ENCODE data around the gene FXYD1.
"Not testable (repeated sequence)": the region's sequence is repeated elsewhere in the genome, so short reads cannot be mapped to it uniquely, and the experiment has no call there.

FXYD1 gene

GRCh38 chr19:35125749-35126623 is 12.6 kb upstream of the FXYD1 start:
- FAIRE-seq (no peak), DNase-seq (ENCODE audit: insufficient read length, low spot score) (no peak)
- TF ChIP-seq, protein P1, sequence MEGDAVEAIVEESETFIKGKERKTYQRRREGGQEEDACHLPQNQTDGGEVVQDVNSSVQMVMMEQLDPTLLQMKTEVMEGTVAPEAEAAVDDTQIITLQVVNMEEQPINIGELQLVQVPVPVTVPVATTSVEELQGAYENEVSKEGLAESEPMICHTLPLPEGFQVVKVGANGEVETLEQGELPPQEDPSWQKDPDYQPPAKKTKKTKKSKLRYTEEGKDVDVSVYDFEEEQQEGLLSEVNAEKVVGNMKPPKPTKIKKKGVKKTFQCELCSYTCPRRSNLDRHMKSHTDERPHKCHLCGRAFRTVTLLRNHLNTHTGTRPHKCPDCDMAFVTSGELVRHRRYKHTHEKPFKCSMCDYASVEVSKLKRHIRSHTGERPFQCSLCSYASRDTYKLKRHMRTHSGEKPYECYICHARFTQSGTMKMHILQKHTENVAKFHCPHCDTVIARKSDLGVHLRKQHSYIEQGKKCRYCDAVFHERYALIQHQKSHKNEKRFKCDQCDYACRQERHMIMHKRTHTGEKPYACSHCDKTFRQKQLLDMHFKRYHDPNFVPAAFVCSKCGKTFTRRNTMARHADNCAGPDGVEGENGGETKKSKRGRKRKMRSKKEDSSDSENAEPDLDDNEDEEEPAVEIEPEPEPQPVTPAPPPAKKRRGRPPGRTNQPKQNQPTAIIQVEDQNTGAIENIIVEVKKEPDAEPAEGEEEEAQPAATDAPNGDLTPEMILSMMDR (IDR thresholded peaks at IDR 0.05; ENCODE audit: insufficient read depth, missing control alignments): no peak

DNA sequence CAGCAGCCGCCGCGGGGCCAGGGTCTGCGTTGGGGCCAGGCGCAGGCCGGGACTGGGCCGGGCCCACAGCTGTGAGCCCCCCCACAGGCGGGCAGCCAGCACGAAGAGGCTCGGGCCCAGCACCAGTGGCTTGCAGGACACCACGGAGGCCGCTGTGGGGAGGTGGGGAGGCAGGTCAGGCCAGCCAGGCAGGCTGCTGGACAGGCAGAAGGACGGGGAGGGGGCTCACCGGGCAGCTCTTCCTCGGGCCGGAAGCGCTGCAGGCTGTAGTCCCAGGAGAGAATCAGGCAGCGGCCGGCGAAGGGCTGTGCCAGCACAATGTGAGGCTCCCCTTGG is 12.0 kb upstream of the FXYD1 start:
- TF ChIP-seq, protein P1 (IDR thresholded peaks at IDR 0.05; ENCODE audit: insufficient read depth, missing control alignments): no peak
- DNase-seq (ENCODE audit: insufficient read length, low spot score) (no peak), FAIRE-seq (no peak)

DNA sequence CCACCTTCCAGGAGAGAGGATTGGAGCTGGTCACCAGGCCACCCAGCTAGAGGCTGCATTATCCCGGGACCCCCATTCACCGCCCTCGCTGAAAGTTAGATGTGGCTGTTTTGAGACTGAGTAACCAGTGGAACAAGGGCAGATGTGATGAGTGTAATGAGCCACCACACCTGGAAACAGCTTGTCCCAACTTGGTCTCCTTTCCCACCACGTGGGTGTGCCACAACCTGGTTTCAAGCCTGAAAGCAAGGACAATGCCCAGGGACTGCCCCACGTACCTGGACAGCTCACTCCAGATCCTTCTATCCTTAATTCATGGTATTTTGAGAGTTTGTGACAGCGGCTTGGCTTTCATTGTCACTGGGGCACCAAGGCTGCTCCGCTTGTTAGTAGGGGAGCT is 10.8 kb upstream of the FXYD1 start:
- DNase-seq (ENCODE audit: insufficient read length, low spot score) (no peak), FAIRE-seq (no peak)
- TF ChIP-seq, protein P1 (IDR thresholded peaks at IDR 0.05; ENCODE audit: insufficient read depth, missing control alignments): no peak

- FAIRE-seq: no peak
- TF ChIP-seq, protein P1 (IDR thresholded peaks at IDR 0.05; ENCODE audit: insufficient read depth, missing control alignments): no peak
Observed at GRCh38 chr19:35128398-35129057, 10.1 kb upstream of the FXYD1 start.

GRCh38 chr19:35129724-35130274 is 8.8 kb upstream of the FXYD1 start:
- DNase-seq (ENCODE audit: insufficient read length, low spot score); FAIRE-seq: not testable (repeated sequence)

More at GRCh38 chr19:35128398-35129057, 10.1 kb upstream of the FXYD1 start:
- DNase-seq (ENCODE audit: insufficient read length, low spot score): no peak

DNA sequence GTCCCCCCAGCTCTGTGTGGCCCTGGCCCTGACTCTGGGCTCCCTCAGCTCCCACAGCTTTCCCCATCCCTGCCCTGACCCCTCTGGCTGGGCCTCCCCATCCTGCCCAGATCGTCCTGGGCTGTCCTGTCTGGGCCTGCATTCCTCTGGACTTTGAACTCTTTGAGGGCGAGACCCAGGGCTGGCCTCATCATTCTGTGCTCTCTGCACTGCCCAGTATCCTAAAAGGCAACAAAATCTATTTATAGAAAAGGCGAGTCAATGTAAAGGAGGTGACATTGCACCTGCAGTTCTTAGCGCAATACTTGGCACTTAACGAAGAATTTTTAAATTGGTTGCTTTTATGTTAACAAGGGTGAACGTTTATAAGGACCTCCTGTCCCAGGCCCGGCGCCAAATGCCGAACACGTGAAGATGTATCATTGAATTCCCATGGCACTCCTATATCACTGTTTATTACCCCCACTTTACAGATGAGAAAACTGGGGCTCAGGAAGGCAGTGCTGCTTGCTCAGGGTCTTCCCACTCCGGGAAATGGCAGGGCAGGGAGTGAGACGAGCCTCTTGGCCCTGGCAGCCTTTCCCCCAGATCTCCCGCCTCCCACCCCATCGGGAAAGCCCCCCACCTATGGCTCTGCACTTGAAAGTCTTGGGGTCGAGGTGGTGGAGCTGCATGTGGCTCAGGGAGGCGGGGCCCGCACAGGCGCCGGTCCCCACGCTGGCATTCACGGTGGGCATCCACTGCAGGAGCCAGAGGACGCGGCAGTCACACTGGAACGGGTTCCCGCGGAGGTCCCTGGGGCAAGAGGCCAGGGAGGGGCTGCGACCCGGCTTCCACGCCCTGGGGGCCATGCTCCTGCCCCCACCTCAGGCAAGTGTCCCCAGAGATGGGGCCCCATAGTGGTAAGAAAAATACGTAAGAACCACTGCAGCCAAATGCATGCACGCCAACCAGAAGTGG is 7.6 kb upstream of the FXYD1 start:
- DNase-seq (ENCODE audit: insufficient read length, low spot score) (no peak), FAIRE-seq (no peak)
- TF ChIP-seq, protein P1 (IDR thresholded peaks at IDR 0.05; ENCODE audit: insufficient read depth, missing control alignments): no peak

DNA sequence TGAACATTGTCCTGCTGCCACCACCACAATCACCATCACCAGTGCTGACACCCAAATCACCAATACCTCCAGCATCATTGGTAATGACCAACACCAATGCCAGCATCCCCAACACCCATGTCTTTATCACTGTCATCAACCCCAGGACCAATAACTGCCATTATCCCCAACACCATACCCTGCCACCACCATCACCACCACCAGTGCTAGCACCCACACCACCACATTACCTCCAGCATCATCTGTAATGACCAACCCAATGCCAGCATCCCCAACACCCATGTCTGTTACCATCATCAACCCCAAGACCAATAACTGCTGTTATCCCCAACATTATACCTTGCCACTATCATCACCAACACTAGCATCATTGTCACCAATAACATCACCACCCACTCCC is 6.4 kb upstream of the FXYD1 start:
- TF ChIP-seq, protein P1 (IDR thresholded peaks at IDR 0.05; ENCODE audit: insufficient read depth, missing control alignments): no peak
- FAIRE-seq (no peak), DNase-seq (ENCODE audit: insufficient read length, low spot score) (no peak)

All from D721Med (cell line).